HG02870 (cell line): ENCODE data around the gene ONECUT3.

Experiments used
- ATAC-seq: cut with Tn5 transposase; IDR thresholded peaks from one replicate; pipeline ENCODE4 v1.9.1; 2021; ENCODE audit warnings: mild to moderate bottlenecking, moderate library complexity; ENCODE audit not compliant: unreplicated experiment

Gene ONECUT3

GRCh38 chr19:1767464-1767933, 14.2 kb downstream of the ONECUT3 start:
- ATAC-seq, result no peak

DNA sequence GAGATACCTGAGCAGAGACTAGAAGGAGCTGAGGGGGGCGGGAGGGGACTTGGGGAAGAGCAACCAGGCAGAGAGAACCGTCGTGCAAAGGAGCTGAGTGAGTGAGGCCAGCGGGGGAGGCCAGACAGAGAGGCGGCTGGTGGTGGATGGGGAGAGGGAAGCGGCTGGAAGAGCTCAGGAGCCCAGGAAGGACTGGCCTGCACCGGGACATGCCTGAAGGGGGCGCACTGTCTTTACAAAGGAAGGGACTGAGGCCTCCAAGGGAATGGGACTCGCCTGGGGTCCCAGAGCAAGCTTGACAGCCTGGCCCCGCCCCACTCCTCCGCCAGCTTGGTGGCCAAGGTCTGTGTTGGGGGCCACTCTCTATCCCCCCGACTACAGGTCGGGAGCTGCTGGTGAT, 14.9 kb downstream of the ONECUT3 start:
- no peak for ATAC-seq

GRCh38 chr19:1768918-1769644, 15.8 kb downstream of the ONECUT3 start:
- ATAC-seq, result no peak

DNA sequence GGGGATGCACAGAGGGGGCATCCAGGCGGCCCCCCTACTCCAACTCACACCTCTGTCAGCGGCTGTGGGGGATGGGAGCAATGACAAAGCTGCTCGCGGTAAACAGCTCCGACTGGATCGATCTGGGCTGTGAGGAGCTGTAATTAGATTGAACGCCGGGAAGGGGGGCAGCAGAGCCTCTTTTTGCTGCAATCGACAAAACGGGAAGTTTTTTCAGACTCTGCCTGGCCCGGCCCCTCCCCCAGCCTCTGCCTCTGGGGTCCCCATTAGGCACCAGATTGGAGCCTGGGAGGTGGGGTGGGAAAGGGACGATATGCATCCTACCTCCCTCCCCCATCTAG, 16.3 kb downstream of the ONECUT3 start:
- ATAC-seq, result no peak

GRCh38 chr19:1770866-1771576, 17.7 kb downstream of the ONECUT3 start:
- no peak for ATAC-seq

DNA sequence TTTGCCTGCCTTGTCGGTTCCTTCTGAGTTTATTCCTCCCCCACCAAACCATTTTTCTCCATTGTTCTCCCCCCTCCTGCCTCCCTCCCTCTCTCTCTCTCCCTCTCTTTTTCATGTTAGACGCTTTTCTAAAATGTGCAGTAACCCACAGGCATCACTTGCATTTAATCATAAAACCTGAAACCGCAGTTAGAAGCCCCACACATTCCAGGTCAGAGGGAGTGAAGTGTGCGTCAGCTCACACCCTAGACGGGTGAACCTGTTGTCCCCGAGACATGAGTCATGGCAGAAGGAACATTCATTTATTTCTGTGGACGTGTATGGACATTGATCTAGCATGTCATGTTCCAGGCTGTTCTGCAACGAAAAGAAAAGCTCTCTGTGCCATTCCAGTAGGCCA, 19.9 kb downstream of the ONECUT3 start:
- no peak for ATAC-seq

GRCh38 chr19:1774989-1775772, 21.9 kb downstream of the ONECUT3 start:
- no peak for ATAC-seq

GRCh38 chr19:1775951-1776605, 22.8 kb downstream of the ONECUT3 start:
- ATAC-seq, result no peak

- no peak for ATAC-seq
Observed at GRCh38 chr19:1776606-1777147, 23.4 kb downstream of the ONECUT3 start.

DNA sequence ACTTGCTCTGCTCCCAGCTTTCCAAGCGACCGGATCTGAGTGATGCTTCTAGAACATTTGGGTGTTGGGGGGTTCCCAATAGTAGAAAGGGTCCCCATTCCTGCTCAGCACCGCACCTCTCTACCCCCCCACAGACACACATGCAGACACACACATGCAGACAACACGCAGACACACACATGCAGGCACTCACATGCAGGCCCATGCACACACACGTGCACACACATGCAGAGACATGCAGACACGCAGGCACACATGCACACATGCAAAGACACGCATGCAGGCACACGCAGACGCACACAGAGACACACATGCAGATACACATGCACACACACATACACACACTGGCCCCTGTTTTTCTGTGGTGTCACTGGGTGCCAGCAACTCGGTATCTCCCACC, 23.8 kb downstream of the ONECUT3 start:
- ATAC-seq, result no peak

DNA sequence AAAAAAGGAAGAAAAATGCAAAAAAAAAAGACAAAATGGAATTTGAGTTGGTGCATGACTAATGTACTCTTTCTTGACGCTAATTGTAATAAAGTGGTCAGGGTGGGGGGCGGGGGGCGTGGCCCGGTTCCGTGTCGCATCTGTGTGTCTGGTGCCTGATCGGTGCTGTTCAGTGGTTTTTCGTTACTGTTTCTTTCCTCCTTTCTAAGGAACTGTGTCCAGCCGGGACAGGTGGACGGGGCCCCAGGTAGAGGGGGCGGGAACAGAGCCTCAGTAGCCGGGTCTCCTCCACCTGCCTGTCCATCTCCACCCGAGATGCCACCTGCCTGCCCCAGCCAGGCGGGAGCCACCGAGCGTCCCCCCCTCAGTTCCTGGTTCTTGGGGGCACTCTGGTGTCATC, 26.3 kb downstream of the ONECUT3 start:
- ATAC-seq, result no peak

DNA sequence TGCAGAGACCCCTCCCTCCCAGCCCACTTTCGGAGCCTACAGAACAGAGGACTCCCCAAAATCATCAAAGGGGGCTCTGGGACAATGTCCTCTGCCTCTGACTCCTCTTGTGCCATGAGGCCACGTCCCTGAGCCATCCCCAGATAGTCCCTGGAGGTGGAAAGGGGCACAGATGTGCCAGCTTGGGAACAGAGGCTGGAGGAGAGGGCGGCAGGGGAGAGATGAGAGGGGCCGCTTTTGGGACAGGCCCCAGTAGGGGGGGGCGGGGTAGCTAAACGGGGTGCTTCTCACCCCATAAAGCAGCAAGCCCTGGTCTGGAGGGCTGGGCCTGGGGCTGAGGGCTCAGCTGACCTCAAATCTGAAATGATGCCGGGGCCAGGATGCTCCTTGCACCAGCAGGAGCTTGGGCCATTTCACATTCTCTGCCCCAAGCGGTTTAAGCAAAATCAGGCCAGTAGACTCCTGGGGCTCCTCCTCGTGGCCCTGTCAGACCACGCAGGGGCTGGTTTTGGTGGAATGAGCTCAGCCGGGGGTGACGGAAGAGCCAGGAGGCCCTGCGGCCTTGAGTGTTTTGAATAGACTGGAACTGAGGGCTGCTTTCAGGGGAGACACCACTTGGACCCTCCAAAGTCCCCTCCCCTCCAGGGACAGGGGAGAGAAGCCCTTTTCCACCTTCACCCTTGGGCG, 27.1 kb downstream of the ONECUT3 start:
- no peak for ATAC-seq

- no peak for ATAC-seq
Observed at GRCh38 chr19:1782521-1782920, 29.2 kb downstream of the ONECUT3 start.

DNA sequence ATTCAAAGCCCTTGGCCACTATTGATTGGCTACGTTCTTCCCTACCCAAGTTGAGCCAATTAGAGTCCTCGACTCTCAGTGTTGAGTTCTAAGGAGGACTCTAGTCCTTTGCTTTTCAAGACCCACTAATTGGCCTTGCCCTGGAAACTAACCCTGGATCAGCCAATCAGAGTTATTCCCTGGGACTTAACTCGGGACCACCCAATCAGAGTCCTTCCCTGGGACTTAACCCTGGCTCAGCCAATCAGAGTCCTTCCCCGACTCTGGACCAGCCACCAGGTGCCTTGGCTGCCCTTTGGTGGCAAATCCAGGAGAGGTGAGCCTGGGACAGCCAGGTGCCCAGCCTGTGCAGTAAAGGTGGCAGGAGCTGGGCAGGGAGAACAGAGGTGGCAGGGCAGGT, 30.0 kb downstream of the ONECUT3 start:
- no peak for ATAC-seq

- ATAC-seq, result no peak
Observed at GRCh38 chr19:1783874-1784273, 30.6 kb downstream of the ONECUT3 start.

DNA sequence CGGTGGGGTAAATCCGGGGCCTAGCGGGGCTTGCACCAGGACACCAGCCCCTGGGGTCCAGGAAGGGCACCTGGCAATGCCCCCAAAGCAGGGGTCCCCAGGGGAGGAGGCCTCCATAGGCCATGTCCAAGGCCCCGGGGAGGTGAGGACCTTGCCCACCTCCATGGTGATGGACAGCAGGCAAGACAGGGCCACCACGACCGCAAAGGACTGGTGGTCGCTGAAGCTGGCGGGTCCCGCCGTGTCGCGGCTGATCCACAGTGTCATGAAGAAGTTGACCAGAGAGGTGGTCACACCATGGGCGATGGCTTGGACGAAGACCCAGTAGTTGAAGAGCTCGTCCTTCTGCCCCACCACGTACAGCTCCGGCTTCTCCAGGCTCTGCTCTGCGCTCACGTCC, 32.0 kb downstream of the ONECUT3 start:
- ATAC-seq, result no peak

GRCh38 chr19:1786668-1787067, 33.4 kb downstream of the ONECUT3 start:
- no peak for ATAC-seq

DNA sequence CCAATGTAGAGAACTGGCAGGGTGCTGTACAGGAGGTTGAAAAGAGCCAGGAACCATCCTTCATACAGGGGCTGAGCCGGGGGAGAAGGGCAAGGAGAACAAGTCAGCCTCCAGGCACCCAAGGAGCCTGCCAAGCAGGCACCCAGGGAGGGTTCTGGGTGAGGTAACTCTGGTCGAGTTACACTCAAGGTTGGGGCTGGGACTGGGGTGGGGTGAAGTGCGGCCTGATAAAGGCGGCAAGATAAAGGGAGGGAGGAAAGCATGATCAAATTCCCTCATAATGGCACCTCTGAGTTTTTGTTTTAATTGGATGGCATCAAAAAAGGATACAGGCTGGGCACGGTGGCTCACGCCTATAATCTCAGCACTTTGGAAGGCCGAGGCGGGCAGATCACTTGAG, 33.8 kb downstream of the ONECUT3 start:
- no peak for ATAC-seq

- no peak for ATAC-seq
Observed at GRCh38 chr19:1789261-1790041, 36.1 kb downstream of the ONECUT3 start.
